K562 (cell line): Measurements from ENCODE around the gene TCOF1. TPM values are rescaled to one million over a fixed set of nuclear protein-coding genes. Genes with fewer than 3 reads are reported as not detected.
A peak's percentile ranks its signal among the peaks of the same experiment; 100 is the strongest.

Source experiments
- ATAC-seq: fragments of 200-7000 bp; cut with Tn5 transposase; 3 replicates; pipeline ENCODE4 v1.9.1; 2020; ENCODE audit warnings: moderate library complexity
- BruUV-seq: library from RNA; stranded (reverse); fragments of 400-500 nt; replicated peaks from 2 replicates; lab custom pipeline; 2021; lab: Mats Ljungman, UMichigan
- CTCF ChIA-PET: fragments of 300-600 bp; formaldehyde crosslinking; extraction: SDS; loops from one replicate; lab custom pipeline; 2021; ENCODE audit warnings: low intra/inter-chr PET ratio; lab: Yijun Ruan, JAX
- POLR2A ChIA-PET: fragments of 300-600, 350-650 bp; sonication (Branson Sonifier 250); formaldehyde crosslinking; extraction: SDS; loops from one replicate; lab custom pipeline; 2021; ENCODE audit warnings: antibody characterized with exemption, inconsistent platforms; lab: Yijun Ruan, JAX
- DNase-seq, 4 experiments: peaks; one replicate each; pipeline versions ENCODE4 v3.0.0 to v3.0.0-alpha.2; 2011 to 2018; ENCODE audit warnings: low spot score in 3 of 4, mixed read lengths in 3 of 4; ENCODE audit errors: extremely low read depth in 1 of 4
- FAIRE-seq: peaks from 2 replicates; lab custom pipeline; 2011; peaks lifted over from hg19 to GRCh38; lab: Jason Lieb, UNC
- H2AFZ ChIP-seq: 2 replicates; pipeline ENCODE4 v1.6.0; 2011; ENCODE audit warnings: low read depth, low read length, control low read depth, inconsistent platforms
- H3K27ac ChIP-seq: fragments of 200-600 bp; 3 replicates; pipeline ENCODE4 v1.8.0; 2011; ENCODE audit warnings: low read depth, mild to moderate bottlenecking, control low read depth, inconsistent platforms, low read length, moderate library complexity, mixed read lengths; ENCODE audit errors: extremely low read depth
- H3K27me3 ChIP-seq, 2 experiments: fragments of 300-600 bp in 1 of 2; 2 replicates in 1 of 2; 3 replicates in 1 of 2; pipeline versions ENCODE4 v1.6.0 to v1.8.0; 2011; ENCODE audit warnings: inconsistent platforms in 2 of 2, low read length in 2 of 2, mild to moderate bottlenecking in 1 of 2, mixed read lengths in 1 of 2, moderate library complexity in 1 of 2; ENCODE audit not compliant: control insufficient read depth in 2 of 2, insufficient read depth in 2 of 2
- H3K36me3 ChIP-seq: fragments of 300-600 bp; 3 replicates; pipeline ENCODE4 v1.8.0; 2011; ENCODE audit warnings: mild to moderate bottlenecking, low read length, inconsistent platforms; ENCODE audit not compliant: control insufficient read depth, insufficient read depth
- H3K4me1 ChIP-seq, 2 experiments: fragments of 200-600 bp in 1 of 2; replicated peaks in 1 of 2; 2 replicates in 1 of 2; 3 replicates in 1 of 2; pipeline versions ENCODE4 v1.5.1 to v1.8.0; 2011; ENCODE audit warnings: inconsistent platforms in 2 of 2, low read length in 2 of 2, mild to moderate bottlenecking in 1 of 2, mixed read lengths in 1 of 2, moderate library complexity in 1 of 2; ENCODE audit not compliant: control insufficient read depth in 2 of 2, insufficient read depth in 2 of 2
- H3K4me2 ChIP-seq: 2 replicates; pipeline ENCODE4 v1.6.1; 2011; ENCODE audit warnings: low read length, control low read depth, inconsistent platforms, mixed read lengths; ENCODE audit not compliant: insufficient read depth
- H3K4me3 ChIP-seq: fragments of 200-600 bp; sonication (generic), shearing (Covaris generic); 2 replicates; pipeline ENCODE4 v1.5.1; 2016; ENCODE audit warnings: control low read depth, inconsistent platforms
- H3K79me2 ChIP-seq: fragments of 200-600 bp; 3 replicates; pipeline ENCODE4 v1.8.0; 2011; ENCODE audit warnings: low read length, inconsistent platforms; ENCODE audit not compliant: control insufficient read depth, insufficient read depth
- H3K9ac ChIP-seq, 2 experiments: 2 replicates each; pipeline versions ENCODE4 v1.6.0 to v1.6.1; 2011; ENCODE audit warnings: low read depth in 2 of 2, low read length in 2 of 2, control low read depth in 1 of 2, inconsistent platforms in 1 of 2, mild to moderate bottlenecking in 1 of 2, mixed read lengths in 1 of 2; ENCODE audit not compliant: insufficient read depth in 1 of 2
- H3K9me1 ChIP-seq: one replicate; pipeline ENCODE4 v1.6.0; 2011; ENCODE audit warnings: inconsistent platforms, mild to moderate bottlenecking, low read length, moderate library complexity; ENCODE audit not compliant: control insufficient read depth, insufficient read depth
- H3K9me3 ChIP-seq: replicated peaks from 2 replicates; pipeline ENCODE4 v1.5.1; 2011; ENCODE audit warnings: low read depth, low read length, inconsistent platforms; ENCODE audit not compliant: control insufficient read depth, insufficient read depth
- H4K20me1 ChIP-seq: replicated peaks from 2 replicates; pipeline ENCODE4 v1.6.1; 2011; ENCODE audit warnings: low read length, inconsistent platforms, mixed read lengths; ENCODE audit not compliant: control insufficient read depth, insufficient read depth
- DDX20 ChIP-seq: fragments of 450-650 bp; IDR thresholded peaks from 2 replicates; pipeline ENCODE4 v1.6.1; 2016; ENCODE audit warnings: missing genetic modification characterization, low read depth, mild to moderate bottlenecking, missing compliant biosample characterization, moderate library complexity
- RBFOX2 ChIP-seq: fragments of 200-400 bp; formaldehyde crosslinking; IDR thresholded peaks from 2 replicates; pipeline ENCODE4 v1.6.1; 2017; ENCODE audit warnings: low read depth, mild to moderate bottlenecking, low read length, moderate library complexity
- WGBS: fragments of 100-300 bp; shearing (Covaris generic); methylation state at CpG from one replicate; pipeline ENCODE4 v1.1.6; 2016; ENCODE audit warnings: low coverage, mixed read lengths; ENCODE audit not compliant: insufficient coverage; ENCODE audit errors: missing lambda C conversion rate; 5-methylcytosine and 5-hydroxymethylcytosine counted together
- in situ Hi-C: fragments of 300-500 bp; cut with MboI; formaldehyde crosslinking; loops from 4 replicates; pipeline ENCODE4 v1.15.0; 2018; ENCODE audit warnings: inconsistent platforms, mixed read lengths
- intact Hi-C: fragments of 100-400 bp; cut with micrococcal nuclease; formaldehyde crosslinking; loops from 2 replicates; pipeline ENCODE4 v1.14.2; 2022
- polyA plus RNA-seq, 8 experiments: library from polyadenylated mRNA; depleted of rRNA in 4 of 8; stranded (reverse) in 5 of 8; unstranded in 3 of 8; fragments of >200 nt; fragmentation: Nextera tagmentation in 2 of 8; fragmentation: Illumina TruSeq in 1 of 8; extraction: Ambion mirVana in 2 of 8; extraction: Trizol in 1 of 8; gene quantifications; 2 replicates each; pipeline versions ENCODE4 v1.2.1 to v1.2.3, GENCODE V29; 2011 to 2014; ENCODE audit warnings: inconsistent platforms in 1 of 8, missing spikeins in 1 of 8
- total RNA-seq, 7 experiments: library from RNA; depleted of rRNA in 6 of 7; stranded (reverse); fragments of >200 nt in 6 of 7; fragmentation: Illumina TruSeq in 2 of 7; extraction: Trizol in 2 of 7; gene quantifications; 2 replicates each; pipeline versions ENCODE4 v1.2.1 to v1.2.3, GENCODE V29; 2011 to 2021; ENCODE audit warnings: low replicate concordance in 1 of 7
- TF ChIP-seq, protein P1 (sequence below), 3 experiments: IDR thresholded peaks in 2 of 3; conservative IDR thresholded peaks in 1 of 3; 2 replicates each; pipeline ENCODE4 v1.5.1; 2011 to 2012; ENCODE audit warnings: low read length in 3 of 3, mild to moderate bottlenecking in 3 of 3, control low read depth in 2 of 3, improper control_type of control experiment in 1 of 3, inconsistent platforms in 1 of 3, low read depth in 1 of 3, mixed read lengths in 1 of 3, moderate library complexity in 1 of 3; ENCODE audit not compliant: insufficient read depth in 2 of 3

The TCOF1 gene
- total and polyA plus RNA-seq, 9 of the 15 experiments (the other 6 are each of a cell fraction or from before 2014, with no cell fraction given), result 9.8 to 134 (median 61.7) TPM

GRCh38 chr5:150447188-150447587, 89.7 kb downstream of the TCOF1 start:
- H3K4me2 ChIP-seq, result peak overlapping the region; percentile 95
- ATAC-seq, result no peak
- intact Hi-C loops, result no loop called here
- no peaks in the 10 kb centered on the region for H3K9me3 ChIP-seq
- no peaks in the 10 kb centered on the region for H3K27me3 ChIP-seq
- no peak for DNase-seq
- peaks cover 40% of the 10 kb centered on the region for H3K79me2 ChIP-seq
- no peaks in the 10 kb centered on the region for H3K9me1 ChIP-seq
- POLR2A ChIA-PET, result interaction anchor here (0.5 to 3.7 kb wide), 3 partner anchors 12 to 64 kb away, joined by 3 to 17 read pairs (median 3); no protein-coding TSS in a partner anchor
- in situ Hi-C loops, result no loop called here
- H2AFZ ChIP-seq, result no peak overlapping the region
- BruUV-seq, result no TSS peak
- FAIRE-seq, result no peak
- H3K4me1 ChIP-seq, result peaks cover 8 to 11% of the 10 kb centered on the region in 2 experiments; a peak in 4 of 5 replicates
- 95% methylated on average over 6 of the region's 6 CpGs for WGBS
- peak overlapping the region; percentile 87; the same call in 1 of the 2 replicates for H3K4me3 ChIP-seq
- peaks cover 31% of the 10 kb centered on the region for H4K20me1 ChIP-seq
- H3K27ac ChIP-seq, result no peak overlapping the region
- peaks cover 65% of the 10 kb centered on the region for H3K36me3 ChIP-seq
- CTCF ChIA-PET, result no interaction called here
- H3K9ac ChIP-seq, result peak overlapping the region; percentile 75 to 97
- TF ChIP-seq DDX20 (tag) (no peak), RBFOX2 (peak; percentile 67)
- TF ChIP-seq, protein P1, sequence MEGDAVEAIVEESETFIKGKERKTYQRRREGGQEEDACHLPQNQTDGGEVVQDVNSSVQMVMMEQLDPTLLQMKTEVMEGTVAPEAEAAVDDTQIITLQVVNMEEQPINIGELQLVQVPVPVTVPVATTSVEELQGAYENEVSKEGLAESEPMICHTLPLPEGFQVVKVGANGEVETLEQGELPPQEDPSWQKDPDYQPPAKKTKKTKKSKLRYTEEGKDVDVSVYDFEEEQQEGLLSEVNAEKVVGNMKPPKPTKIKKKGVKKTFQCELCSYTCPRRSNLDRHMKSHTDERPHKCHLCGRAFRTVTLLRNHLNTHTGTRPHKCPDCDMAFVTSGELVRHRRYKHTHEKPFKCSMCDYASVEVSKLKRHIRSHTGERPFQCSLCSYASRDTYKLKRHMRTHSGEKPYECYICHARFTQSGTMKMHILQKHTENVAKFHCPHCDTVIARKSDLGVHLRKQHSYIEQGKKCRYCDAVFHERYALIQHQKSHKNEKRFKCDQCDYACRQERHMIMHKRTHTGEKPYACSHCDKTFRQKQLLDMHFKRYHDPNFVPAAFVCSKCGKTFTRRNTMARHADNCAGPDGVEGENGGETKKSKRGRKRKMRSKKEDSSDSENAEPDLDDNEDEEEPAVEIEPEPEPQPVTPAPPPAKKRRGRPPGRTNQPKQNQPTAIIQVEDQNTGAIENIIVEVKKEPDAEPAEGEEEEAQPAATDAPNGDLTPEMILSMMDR (IDR thresholded peaks at IDR 0.05 in 2 of 3, conservative IDR thresholded peaks at IDR 0.05 in 1 of 3; ENCODE audit: insufficient read depth in 2 of 3, low read depth in 1 of 3, low read length in 3 of 3), result no peak
- TF ChIP-seq, all 486 proteins: peak for 1
